Kidney (tissue), 14 donors: ENCODE measurements around the gene VENTX. TPM values are rescaled to one million over a fixed set of nuclear protein-coding genes. Genes with fewer than 3 reads are reported as not detected.
A peak's percentile ranks its signal among the peaks of the same experiment; 100 is the strongest.

Experiments used
- DNase-seq, 5 donors: peaks; one replicate each; pipeline ENCODE4 v3.0.0-alpha.2; 2013 to 2020
- FAIRE-seq: peaks from 2 replicates; lab custom pipeline; 2012; peaks lifted over from hg19 to GRCh38; lab: Jason Lieb, UNC
- H3K27ac ChIP-seq, 2 donors: one replicate each; pipeline ENCODE4 v1.7.0; 2013; ENCODE audit warnings: low read depth in 2 of 2, low read length in 2 of 2, inconsistent platforms in 1 of 2
- H3K27me3 ChIP-seq: one replicate; pipeline ENCODE4 v1.7.1; 2013; ENCODE audit warnings: low read length, inconsistent platforms; ENCODE audit not compliant: control insufficient read depth, insufficient read depth
- H3K36me3 ChIP-seq, 3 donors: one replicate each; pipeline versions ENCODE4 v1.7.0 to v1.7.1; 2013; ENCODE audit warnings: low read length in 3 of 3, control low read depth in 1 of 3, inconsistent platforms in 1 of 3; ENCODE audit not compliant: insufficient read depth in 3 of 3, control insufficient read depth in 2 of 3
- H3K4me1 ChIP-seq, 3 donors: one replicate each; pipeline versions ENCODE4 v1.7.0 to v1.7.1; 2013; ENCODE audit warnings: low read length in 3 of 3, inconsistent platforms in 1 of 3, low read depth in 1 of 3; ENCODE audit not compliant: control insufficient read depth in 2 of 3, insufficient read depth in 2 of 3
- H3K4me3 ChIP-seq, 3 donors: one replicate each; pipeline versions ENCODE4 v1.7.0 to v1.8.1; 2013; ENCODE audit warnings: low read length in 3 of 3, control low read depth in 1 of 3, inconsistent platforms in 1 of 3
- H3K9ac ChIP-seq, 3 donors: one replicate each; pipeline versions ENCODE4 v1.7.0 to v1.7.1; 2013; ENCODE audit warnings: low read length in 3 of 3, control low read depth in 1 of 3, inconsistent platforms in 1 of 3
- H3K9me3 ChIP-seq, 3 donors: one replicate each; pipeline versions ENCODE4 v1.7.0 to v1.7.1; 2013; ENCODE audit warnings: low read length in 3 of 3, control low read depth in 1 of 3, inconsistent platforms in 1 of 3; ENCODE audit not compliant: control insufficient read depth in 2 of 3, insufficient read depth in 1 of 3
- intact Hi-C: fragments of 100-400 bp; cut with DNase I; formaldehyde crosslinking; loops from one replicate; pipeline ENCODE4 v1.11.1; 2022
- polyA plus RNA-seq: library from polyadenylated mRNA; stranded (reverse); fragments of 350-450 nt; fragmentation: Illumina TruSeq; extraction: RNeasy Lipid Tissue Mini Kit (QIAGEN cat#74804); gene quantifications from one replicate; pipeline ENCODE4 v1.2.3, GENCODE V29; 2014; ENCODE audit warnings: low read depth, low replicate concordance; ENCODE audit not compliant: insufficient read depth
- total RNA-seq: library from RNA; stranded (reverse); fragmentation: NEBNext Ultra II Directional; extraction: Animal tissue kit (Norgen Biotek cat#: 25700); gene quantifications from one replicate; pipeline ENCODE4 v1.2.1, GENCODE V29; 2021
- TF ChIP-seq, protein P1 (sequence below): IDR thresholded peaks from 3 replicates; pipeline ENCODE4 v1.5.1; 2012; ENCODE audit warnings: mild to moderate bottlenecking, moderate library complexity, borderline replicate concordance; ENCODE audit not compliant: insufficient read depth; ENCODE audit errors: extremely low read depth
- donor health status: control.
- donor health status: control.
- donor health status: control.
- donor health status: control.
- donor health status: control.
- donor health status: DM: yes; HTN: yes; CAD: no.
- donor health status: Normal renal cell carcinoma (clear cell type).

Gene VENTX
- total and polyA plus RNA-seq, 2 donors from 2014 or later, result 0.39 to 3.3 TPM

- FAIRE-seq, result no peak
- Histone ChIP-seq H3K36me3 (no peaks in the 10 kb centered on the region), H3K9ac (no peak overlapping the region), H3K27me3 (no peaks in the 10 kb centered on the region), H3K9me3 (no peaks in the 10 kb centered on the region), H3K4me3 (no peak overlapping the region), H3K27ac (no peak overlapping the region), H3K4me1 (no peaks in the 10 kb centered on the region)
- peak in 1 of 5 donors; percentile 59 for DNase-seq
- intact Hi-C loops, result no loop called here
- TF ChIP-seq, protein P1, sequence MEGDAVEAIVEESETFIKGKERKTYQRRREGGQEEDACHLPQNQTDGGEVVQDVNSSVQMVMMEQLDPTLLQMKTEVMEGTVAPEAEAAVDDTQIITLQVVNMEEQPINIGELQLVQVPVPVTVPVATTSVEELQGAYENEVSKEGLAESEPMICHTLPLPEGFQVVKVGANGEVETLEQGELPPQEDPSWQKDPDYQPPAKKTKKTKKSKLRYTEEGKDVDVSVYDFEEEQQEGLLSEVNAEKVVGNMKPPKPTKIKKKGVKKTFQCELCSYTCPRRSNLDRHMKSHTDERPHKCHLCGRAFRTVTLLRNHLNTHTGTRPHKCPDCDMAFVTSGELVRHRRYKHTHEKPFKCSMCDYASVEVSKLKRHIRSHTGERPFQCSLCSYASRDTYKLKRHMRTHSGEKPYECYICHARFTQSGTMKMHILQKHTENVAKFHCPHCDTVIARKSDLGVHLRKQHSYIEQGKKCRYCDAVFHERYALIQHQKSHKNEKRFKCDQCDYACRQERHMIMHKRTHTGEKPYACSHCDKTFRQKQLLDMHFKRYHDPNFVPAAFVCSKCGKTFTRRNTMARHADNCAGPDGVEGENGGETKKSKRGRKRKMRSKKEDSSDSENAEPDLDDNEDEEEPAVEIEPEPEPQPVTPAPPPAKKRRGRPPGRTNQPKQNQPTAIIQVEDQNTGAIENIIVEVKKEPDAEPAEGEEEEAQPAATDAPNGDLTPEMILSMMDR, result no peak
Observed at GRCh38 chr10:133202778-133203651, 34.6 kb upstream of the VENTX start.

- no peak overlapping the region for H3K9ac ChIP-seq
- H3K9me3 ChIP-seq, result no peaks in the 10 kb centered on the region
- H3K27ac ChIP-seq, result no peak overlapping the region
- no peak overlapping the region for H3K4me3 ChIP-seq
- TF ChIP-seq, protein P1, result no peak
- H3K4me1 ChIP-seq, result no peaks in the 10 kb centered on the region
- H3K36me3 ChIP-seq, result no peaks in the 10 kb centered on the region
- intact Hi-C loops, result no loop called here
- DNase-seq, result peak in 1 of 5 donors; percentile 65
- no peak for FAIRE-seq
- H3K27me3 ChIP-seq, result no peaks in the 10 kb centered on the region
Observed at GRCh38 chr10:133203652-133204195, 33.9 kb upstream of the VENTX start.

DNA sequence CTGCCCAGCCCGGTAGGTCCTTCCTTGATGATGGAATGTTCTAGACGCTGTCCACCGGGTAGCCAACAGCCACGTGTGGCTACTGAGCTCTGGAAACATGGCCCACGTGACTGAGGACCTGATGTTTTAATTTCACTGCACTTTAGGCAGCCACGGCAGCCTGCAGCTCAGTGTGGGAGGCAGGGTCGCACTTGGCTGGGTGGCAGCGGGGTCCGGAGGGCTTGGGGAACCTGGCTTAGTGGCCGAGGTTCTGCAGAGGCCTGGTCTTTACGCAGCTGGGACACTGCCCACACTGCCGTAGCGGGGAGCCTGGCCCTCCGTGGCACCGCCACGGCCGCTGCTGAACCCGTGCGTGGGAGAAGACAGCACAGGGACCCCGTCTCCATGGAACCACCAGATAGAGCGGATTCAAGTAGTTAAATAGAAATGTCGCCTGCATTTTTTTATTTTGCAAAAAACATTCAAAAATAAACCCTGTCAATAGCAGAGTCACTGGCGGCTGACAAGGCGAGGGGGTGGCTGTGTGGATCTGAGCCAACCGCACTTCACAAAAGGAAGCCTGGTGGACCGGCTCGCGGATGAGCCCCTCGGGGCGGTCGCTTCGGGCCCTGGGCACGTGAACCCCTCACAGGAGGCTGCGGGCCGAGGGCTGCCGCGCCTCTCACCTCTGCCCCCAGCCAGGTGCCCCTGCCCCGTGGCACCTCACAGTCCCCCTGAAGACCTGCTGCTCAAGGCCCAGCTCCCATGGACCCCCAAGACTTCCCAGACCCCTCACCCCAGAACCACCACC, 33.2 kb upstream of the VENTX start:
- TF ChIP-seq, protein P1, result no peak
- Histone ChIP-seq H3K27ac (no peak overlapping the region), H3K27me3 (no peaks in the 10 kb centered on the region), H3K36me3 (no peaks in the 10 kb centered on the region), H3K4me3 (no peak overlapping the region), H3K9me3 (no peaks in the 10 kb centered on the region), H3K4me1 (no peaks in the 10 kb centered on the region), H3K9ac (no peak overlapping the region)
- peak in 1 of 5 donors; percentile 62 for DNase-seq
- FAIRE-seq, result no peak
- intact Hi-C loops, result no loop called here
